HG03469 (cell line): Measurements from ENCODE around the gene DYNC1H1.
A peak's percentile ranks its signal among the peaks of the same experiment; 100 is the strongest.

Experiments used
- ATAC-seq: cut with Tn5 transposase; IDR thresholded peaks from one replicate; pipeline ENCODE4 v1.9.1; 2021; ENCODE audit warnings: mild to moderate bottlenecking, moderate library complexity, moderate number of reproducible peaks; ENCODE audit not compliant: unreplicated experiment

Gene DYNC1H1

GRCh38 chr14:101964297-101965180 lies at the start of gene DYNC1H1:
TSS of gene DYNC1H1 (plus strand) at chr14:101964573. CDS start at chr14:101964692, 119 bp downstream.
- ATAC-seq: peak; percentile 71

- no peak for ATAC-seq
These were observed 48.2 kb upstream of the DYNC1H1 start for GRCh38 chr14:101915871-101916815.

- no peak for ATAC-seq
These were observed 47.5 kb upstream of the DYNC1H1 start for GRCh38 chr14:101916816-101917412.

- ATAC-seq: no peak
These were observed 46.9 kb upstream of the DYNC1H1 start for GRCh38 chr14:101917413-101918017.

- ATAC-seq: no peak
These were observed 46.0 kb upstream of the DYNC1H1 start for GRCh38 chr14:101918065-101918989.

- no peak for ATAC-seq
These were observed 44.1 kb upstream of the DYNC1H1 start for GRCh38 chr14:101920271-101920670.

GRCh38 chr14:101922866-101923265 lies 41.5 kb upstream of the DYNC1H1 start:
- ATAC-seq: no peak

- no peak for ATAC-seq
These were observed 39.2 kb upstream of the DYNC1H1 start for GRCh38 chr14:101925152-101925551.

- ATAC-seq: no peak
These were observed 38.3 kb upstream of the DYNC1H1 start for GRCh38 chr14:101926085-101926484.

- no peak for ATAC-seq
These were observed 37.8 kb upstream of the DYNC1H1 start for GRCh38 chr14:101926620-101927019.

- no peak for ATAC-seq
These were observed 36.5 kb upstream of the DYNC1H1 start for GRCh38 chr14:101927859-101928258.

GRCh38 chr14:101928415-101928841 lies 35.9 kb upstream of the DYNC1H1 start:
- no peak for ATAC-seq

GRCh38 chr14:101929096-101929495 lies 35.3 kb upstream of the DYNC1H1 start:
- no peak for ATAC-seq

GRCh38 chr14:101929946-101930345 lies 34.4 kb upstream of the DYNC1H1 start:
- ATAC-seq: no peak

- ATAC-seq: no peak
These were observed 31.7 kb upstream of the DYNC1H1 start for GRCh38 chr14:101932673-101933072.

GRCh38 chr14:101933209-101933608 lies 31.2 kb upstream of the DYNC1H1 start:
- ATAC-seq: no peak

GRCh38 chr14:101934601-101935150 lies 29.7 kb upstream of the DYNC1H1 start:
- ATAC-seq: no peak

- ATAC-seq: no peak
These were observed 26.2 kb upstream of the DYNC1H1 start for GRCh38 chr14:101937926-101938767.
